GM21423 (cell line): ENCODE measurements around the gene TAS2R41.
"Not testable (repeated sequence)": the region's sequence is repeated elsewhere in the genome, so short reads cannot be mapped to it uniquely, and the experiment has no call there.

ENCODE experiments used
- ATAC-seq: cut with Tn5 transposase; IDR thresholded peaks from one replicate; pipeline ENCODE4 v1.9.1; 2021; ENCODE audit warnings: mild to moderate bottlenecking, moderate library complexity; ENCODE audit not compliant: unreplicated experiment

The TAS2R41 gene

DNA sequence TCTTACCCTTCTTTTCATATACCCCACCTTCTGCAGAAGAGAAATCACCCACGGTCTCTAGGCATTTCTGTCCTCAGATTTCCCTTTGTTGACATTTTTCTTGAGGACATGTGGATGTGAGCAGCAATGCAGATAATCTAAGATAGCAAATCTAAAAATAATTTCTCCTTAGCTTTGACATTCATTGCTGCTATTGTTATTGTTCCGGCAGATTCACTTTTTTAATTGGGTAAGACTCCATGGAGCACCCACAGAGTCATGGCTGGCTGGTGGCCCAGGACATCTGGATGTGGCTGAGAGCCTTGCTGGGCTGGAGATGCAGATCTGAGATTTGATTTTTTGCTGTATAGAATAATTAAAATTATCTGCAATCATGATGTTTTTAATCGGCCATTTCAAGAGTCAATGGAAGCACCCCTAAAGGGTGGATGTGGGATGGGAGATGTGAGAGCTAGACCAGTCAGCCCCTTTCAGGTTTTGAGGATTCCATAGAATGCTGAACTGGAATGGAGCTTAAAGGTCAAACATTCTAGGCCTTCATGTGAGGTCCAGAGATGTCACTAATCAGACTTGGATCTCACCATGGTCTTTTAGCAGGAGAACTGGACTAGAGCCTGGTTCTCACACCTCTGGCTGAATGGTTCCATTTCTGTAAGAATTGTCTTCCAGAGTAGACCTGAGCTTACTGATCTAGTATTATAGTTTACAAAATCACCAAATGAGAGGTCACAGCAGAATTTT, 37.5 kb downstream of the TAS2R41 start:
- ATAC-seq, result no peak

DNA sequence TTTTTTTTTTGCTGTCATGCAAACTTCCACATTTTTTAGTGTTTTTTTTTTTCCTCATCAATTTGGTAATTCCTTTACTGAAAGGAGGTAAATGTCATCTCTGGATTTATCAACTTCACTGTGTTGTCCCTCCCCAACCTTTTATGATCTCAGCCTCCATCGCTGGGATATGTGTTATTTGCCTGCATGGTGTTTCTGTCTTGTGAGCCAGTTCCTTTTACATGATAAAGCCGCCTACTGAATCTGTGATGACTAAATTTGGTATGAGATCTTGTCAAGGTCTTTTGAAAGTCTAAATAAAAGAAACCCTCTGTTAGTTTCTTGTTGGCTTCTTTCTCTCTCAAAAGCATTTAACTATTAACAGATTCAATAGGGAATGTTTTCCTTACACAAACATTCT, 39.3 kb downstream of the TAS2R41 start:
- no peak for ATAC-seq

DNA sequence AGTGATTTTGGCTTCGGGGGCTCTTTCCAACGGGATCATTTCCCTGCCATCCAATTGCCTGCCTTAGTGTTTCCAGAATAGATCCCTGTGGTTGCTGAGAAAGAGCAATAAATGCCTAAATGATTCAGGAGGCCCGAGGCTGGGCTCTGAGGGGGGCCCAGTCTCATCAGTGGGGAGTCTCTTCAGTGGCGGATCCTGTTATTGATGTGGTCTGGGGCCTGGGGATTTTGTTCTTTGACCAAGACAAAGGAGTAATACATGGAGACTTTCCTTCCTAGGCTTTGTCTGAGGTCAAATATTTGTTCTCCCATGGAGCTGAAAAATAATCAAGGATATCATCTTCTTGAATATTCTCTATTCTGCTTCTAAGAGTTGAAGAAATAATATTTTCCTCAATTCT, 40.8 kb downstream of the TAS2R41 start:
- no peak for ATAC-seq

DNA sequence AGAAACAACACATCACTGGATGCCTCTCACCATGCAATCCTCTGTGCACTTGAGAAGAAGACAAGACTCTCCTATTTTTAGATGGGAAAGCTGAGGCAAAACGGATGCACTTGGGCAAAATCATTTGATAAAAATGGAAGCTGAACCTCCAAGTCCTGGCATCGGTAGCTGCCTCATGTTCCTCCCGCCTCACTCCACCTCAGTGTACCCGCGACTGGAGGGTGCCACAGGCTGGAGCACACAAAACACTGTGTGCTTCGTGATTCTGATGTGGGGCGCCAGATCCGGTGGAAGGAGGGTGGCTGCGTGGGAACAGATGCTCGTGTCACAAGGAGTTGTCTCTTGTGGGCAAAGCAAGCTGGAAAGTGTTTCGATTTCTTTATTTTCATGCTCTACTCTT, 41.3 kb downstream of the TAS2R41 start:
- no peak for ATAC-seq

DNA sequence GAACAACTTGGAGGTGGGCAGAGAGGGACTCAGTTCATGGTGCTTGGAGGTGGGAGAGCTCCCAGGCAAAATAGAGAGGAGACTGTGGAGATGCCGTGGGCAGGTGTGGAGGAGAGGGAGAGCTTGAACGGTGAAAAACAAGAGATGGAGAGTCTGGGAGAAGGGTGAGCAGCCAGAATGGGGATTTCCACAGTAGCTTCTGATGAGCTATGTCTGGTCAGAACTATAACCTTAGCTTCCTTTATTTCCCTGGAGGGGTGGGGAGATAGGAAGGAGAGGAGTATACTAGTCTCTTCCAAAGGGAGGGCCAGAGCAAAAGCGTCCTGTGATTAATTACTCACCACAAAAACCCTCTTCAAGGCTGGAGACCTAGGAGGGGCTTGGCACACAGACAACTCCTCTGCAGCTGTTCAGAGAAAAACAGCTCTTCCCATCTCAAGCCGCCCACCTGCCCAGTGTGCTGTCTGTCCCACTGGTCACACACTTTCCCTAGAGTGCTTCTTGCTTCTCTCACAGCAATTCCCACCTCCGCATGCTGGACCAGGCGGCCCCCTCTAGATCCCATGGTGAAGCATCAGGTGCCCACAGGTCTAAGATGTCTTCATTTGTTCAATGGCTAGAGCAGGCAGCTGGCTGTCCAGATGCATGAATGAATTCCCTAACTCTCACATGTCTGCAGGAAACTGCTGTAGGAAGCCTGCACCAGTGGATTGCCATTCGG, 41.9 kb downstream of the TAS2R41 start:
- no peak for ATAC-seq

DNA sequence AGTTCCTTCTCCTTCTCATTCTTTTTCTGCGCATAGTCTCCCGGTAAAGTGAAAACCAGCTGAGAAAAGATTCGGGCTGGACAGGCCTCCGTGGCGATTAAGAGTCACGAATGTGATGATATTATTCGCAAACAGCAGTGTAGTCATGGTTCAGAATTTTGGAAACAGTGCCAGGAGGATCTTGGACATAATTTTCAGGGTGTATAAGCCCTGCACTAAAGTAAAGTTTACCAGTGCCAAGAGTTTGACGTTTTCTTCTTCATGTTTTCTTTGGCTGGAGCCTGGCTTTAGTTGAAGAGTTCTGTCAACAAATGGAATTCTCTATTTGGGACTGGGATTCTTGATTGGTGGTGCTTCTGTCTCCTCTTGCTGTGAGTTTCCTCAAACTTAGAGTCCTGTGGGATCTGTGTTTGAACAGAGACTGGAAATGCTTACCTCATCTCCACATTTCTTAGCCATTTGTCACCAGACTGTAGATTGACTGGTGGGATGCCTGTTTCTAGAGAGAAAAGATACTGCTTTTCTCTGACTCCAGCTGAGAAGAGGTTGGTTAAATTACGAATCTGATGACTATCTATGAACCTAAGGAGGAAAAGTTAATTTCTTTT, 44.7 kb downstream of the TAS2R41 start:
- not testable (repeated sequence) for ATAC-seq
